HFF-Myc (cell line): ENCODE results near the gene IQSEC3.

ENCODE experiments used
- DNase-seq: peaks from one replicate; pipeline ENCODE4 v3.0.0-alpha.2; 2011; ENCODE audit warnings: low read depth; ENCODE audit errors: extremely low read depth
- H3K4me3 ChIP-seq: replicated peaks from 2 replicates; pipeline ENCODE4 v1.5.1; 2011; ENCODE audit warnings: low read depth, mild to moderate bottlenecking, control low read depth, low read length
- CTCF ChIP-seq: IDR thresholded peaks from 2 replicates; pipeline ENCODE4 v1.5.1; 2012; ENCODE audit warnings: mild to moderate bottlenecking, low read depth, low read length, control low read depth; ENCODE audit errors: missing control alignments

IQSEC3 gene

DNA sequence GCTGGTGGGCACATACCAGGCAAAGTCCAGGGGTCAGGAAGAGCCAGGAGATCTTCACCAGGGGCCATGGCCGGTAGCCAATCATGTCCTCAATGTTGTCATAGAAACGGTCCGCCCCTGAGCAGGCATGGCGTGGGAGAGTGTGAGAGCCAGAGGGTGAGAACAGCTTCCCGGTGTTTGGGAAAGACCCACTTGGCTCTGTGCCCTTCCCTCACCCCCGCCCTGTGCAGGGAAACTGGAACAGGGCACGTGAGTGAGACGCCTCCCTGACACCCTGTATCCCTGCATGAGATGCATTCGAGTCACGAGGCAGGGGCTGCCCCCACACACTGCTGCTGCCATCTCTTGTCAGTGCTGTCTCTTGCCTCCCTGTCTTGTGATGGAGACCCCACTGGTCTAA is 126.7 kb downstream of the IQSEC3 start:
- no peak overlapping the region for H3K4me3 ChIP-seq
- TF ChIP-seq CTCF, result no peak
- DNase-seq, result no peak

DNA sequence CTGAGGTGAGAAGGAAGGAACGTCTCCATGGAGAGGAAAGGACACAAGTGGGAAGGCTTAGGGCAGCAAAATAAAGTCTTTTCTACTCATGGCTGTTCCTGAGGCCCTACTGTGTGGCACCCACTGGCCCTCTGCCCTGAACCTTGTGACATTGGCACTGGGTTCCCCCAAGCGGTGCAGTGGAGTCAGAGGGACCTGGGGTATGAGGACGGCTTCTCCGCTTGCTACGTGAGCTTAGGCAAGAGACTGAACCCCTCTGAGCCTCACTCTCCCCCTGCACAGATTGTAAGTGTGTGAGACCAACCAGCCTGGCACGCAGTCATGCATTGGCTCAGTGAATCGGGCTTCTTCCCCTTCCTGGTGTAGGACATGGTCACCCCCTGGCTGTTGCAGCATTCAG is 127.7 kb downstream of the IQSEC3 start:
- DNase-seq, result no peak
- H3K4me3 ChIP-seq, result no peak overlapping the region
- TF ChIP-seq CTCF, result no peak

DNA sequence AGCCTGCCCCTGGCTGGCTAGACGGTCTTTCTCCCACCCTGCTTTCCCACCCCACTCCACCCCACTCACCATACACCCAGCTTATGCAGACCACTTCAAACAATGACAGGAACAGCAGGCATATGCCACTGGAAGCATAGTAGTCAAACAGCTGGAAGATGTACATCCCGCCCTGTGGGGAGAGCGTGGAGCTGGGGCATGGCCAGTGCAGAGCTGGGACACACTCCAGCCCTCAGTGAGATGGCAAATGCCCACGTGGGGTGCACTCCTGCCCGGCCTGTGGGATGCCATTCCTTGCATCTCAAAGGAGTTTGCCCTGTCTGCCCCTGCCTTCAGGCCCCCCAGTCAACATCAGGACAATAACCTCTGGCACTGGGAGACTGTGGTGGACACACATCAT is 128.6 kb downstream of the IQSEC3 start:
- no peak overlapping the region for H3K4me3 ChIP-seq
- no peak for TF ChIP-seq CTCF
- DNase-seq, result no peak

GRCh38 chr12:195951-196350 is 129.4 kb downstream of the IQSEC3 start:
- no peak for TF ChIP-seq CTCF
- no peak for DNase-seq
- no peak overlapping the region for H3K4me3 ChIP-seq

DNA sequence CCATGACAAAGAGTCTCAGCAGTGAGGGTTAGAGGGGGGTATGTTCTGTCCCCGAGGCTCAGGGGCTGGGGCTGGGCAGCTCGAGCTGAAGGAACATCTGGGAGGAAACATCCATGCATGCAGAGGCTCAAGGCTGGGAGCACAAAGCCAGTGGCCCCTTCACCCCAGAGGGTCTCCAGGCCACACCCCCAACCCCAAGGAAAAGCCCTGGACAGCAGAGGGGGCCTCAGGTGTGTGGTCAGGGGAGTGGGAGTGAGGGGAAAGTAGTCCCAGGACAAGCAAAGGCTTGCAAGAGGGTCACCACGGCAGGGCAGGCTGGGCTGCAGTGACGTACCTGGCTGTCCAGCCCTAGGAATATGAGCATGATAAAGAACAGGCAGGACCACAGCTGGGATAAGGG is 129.9 kb downstream of the IQSEC3 start:
- no peak for TF ChIP-seq CTCF
- DNase-seq, result no peak
- no peak overlapping the region for H3K4me3 ChIP-seq

- H3K4me3 ChIP-seq, result no peak overlapping the region
- no peak for TF ChIP-seq CTCF
- no peak for DNase-seq
Measured at GRCh38 chr12:197347-197746, 130.8 kb downstream of the IQSEC3 start.

DNA sequence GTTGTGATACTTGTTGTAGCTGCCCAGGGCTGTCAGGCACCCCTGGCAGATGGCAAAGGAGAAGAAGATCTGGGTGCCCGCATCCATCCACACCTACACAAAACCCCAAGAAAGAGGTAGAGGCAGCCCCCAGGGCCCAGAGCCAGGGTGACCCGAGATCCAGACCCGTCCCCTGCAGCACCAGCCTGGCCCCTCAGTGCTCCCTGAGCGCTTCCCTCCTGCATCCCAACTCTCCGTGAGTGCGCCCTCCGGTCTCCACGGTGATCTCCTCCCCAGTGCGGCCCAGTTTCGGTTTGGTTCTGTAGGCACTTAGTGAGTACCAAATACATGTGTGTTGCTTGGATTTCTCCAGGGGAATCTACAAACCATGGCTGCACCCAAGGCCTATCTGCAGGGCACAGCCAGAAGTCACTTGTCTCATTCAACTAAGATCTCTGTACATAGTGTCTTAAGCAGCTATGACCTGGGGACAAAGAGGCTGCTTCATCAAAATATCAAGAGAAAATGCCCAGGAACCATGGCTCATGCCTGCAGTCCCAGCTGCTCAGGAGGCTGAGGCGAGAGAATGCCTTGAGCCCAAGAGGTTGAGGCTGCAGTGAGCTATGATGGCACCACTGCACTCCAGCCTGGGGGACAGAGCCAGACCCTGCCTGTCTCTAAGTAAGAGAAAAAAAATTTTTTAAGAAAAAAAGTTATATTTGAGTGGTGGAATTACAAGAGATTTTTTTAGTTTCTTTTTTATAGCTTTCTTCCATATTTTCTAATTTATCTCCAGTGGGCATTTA is 131.5 kb downstream of the IQSEC3 start:
- H3K4me3 ChIP-seq, result no peak overlapping the region
- no peak for DNase-seq
- no peak for TF ChIP-seq CTCF
